BJ (cell line): ENCODE results near the gene DRD4. TPM values are rescaled to one million over a fixed set of nuclear protein-coding genes. Genes with fewer than 3 reads are reported as not detected.

Experiments
- CTCF ChIA-PET: fragments of 350-600 bp; formaldehyde crosslinking; extraction: SDS; loops from one replicate; lab custom pipeline; 2021; ENCODE audit warnings: antibody characterized with exemption, inconsistent platforms; lab: Yijun Ruan, JAX
- POLR2A ChIA-PET: fragments of 300-600 bp; sonication (Branson Sonifier 250); formaldehyde crosslinking; extraction: SDS; loops from one replicate; lab custom pipeline; 2021; ENCODE audit warnings: antibody characterized with exemption; lab: Charles Lee
- DNase-seq: peaks from one replicate; pipeline ENCODE4 v3.0.0-alpha.2; 2011; ENCODE audit warnings: low read depth
- H3K27me3 ChIP-seq: 2 replicates; pipeline ENCODE4 v1.6.0; 2011; ENCODE audit warnings: low read length; ENCODE audit not compliant: control insufficient read depth, insufficient read depth
- H3K36me3 ChIP-seq: 2 replicates; pipeline ENCODE4 v1.5.1; 2011; ENCODE audit warnings: low read length; ENCODE audit not compliant: control insufficient read depth, insufficient read depth
- H3K4me3 ChIP-seq: 2 replicates; pipeline ENCODE4 v1.5.1; 2011; ENCODE audit warnings: low read depth, mild to moderate bottlenecking, control low read depth, low read length
- polyA plus RNA-seq: library from polyadenylated mRNA; depleted of rRNA; stranded (reverse); fragments of >200 nt; gene quantifications from 2 replicates; pipeline ENCODE4 v1.2.3, GENCODE V29; 2011
- TF ChIP-seq, protein P1 (sequence below): IDR thresholded peaks from 2 replicates; pipeline ENCODE4 v1.5.1; 2011; ENCODE audit warnings: low read depth, mild to moderate bottlenecking, control low read depth, inconsistent platforms, low read length, moderate library complexity; ENCODE audit not compliant: insufficient read depth

The DRD4 gene
- polyA plus RNA-seq, 1 experiment, result not detected

DNA sequence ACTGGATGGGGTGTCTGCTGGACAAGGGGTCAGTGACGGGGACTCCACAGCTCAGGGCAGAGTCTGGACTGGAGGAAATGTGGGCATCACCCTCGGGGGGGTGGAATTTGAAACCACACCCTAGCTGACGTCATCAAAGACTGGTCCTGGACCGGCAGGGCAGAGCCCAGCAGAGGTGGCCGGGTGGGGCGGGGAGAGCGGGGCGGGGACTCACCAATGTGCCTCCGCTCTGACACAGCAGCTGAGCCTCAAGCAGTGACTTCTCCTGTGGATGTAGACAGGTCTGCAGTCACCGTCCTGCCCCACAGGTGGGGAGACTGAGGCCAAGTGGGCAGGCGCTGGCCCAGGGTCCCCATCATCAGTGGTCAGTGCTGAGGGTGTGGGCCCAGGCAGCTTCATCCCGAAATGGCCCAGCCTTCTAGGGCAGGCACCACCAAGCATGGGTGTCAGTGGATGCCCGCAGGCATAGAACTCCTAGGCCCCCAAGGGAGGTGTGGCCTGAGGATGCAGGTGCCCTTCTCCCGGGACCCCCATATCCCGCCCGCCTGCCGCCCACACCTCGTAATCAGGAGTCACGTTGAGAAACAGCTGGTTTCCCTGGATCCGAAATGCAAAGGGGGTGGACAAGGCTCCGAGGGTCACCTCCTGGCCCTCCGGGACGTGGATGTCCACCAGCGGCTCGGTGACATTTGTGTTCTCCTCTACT, 12.9 kb upstream of the DRD4 start:
- ChIA-PET CTCF (no interaction called here), POLR2A (no interaction called here)
- TF ChIP-seq, protein P1, sequence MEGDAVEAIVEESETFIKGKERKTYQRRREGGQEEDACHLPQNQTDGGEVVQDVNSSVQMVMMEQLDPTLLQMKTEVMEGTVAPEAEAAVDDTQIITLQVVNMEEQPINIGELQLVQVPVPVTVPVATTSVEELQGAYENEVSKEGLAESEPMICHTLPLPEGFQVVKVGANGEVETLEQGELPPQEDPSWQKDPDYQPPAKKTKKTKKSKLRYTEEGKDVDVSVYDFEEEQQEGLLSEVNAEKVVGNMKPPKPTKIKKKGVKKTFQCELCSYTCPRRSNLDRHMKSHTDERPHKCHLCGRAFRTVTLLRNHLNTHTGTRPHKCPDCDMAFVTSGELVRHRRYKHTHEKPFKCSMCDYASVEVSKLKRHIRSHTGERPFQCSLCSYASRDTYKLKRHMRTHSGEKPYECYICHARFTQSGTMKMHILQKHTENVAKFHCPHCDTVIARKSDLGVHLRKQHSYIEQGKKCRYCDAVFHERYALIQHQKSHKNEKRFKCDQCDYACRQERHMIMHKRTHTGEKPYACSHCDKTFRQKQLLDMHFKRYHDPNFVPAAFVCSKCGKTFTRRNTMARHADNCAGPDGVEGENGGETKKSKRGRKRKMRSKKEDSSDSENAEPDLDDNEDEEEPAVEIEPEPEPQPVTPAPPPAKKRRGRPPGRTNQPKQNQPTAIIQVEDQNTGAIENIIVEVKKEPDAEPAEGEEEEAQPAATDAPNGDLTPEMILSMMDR, result no peak
- H3K36me3 ChIP-seq, result peaks cover 2% of the 10 kb centered on the region
- no peaks in the 10 kb centered on the region for H3K27me3 ChIP-seq
- H3K4me3 ChIP-seq, result no peak overlapping the region
- DNase-seq, result no peak

DNA sequence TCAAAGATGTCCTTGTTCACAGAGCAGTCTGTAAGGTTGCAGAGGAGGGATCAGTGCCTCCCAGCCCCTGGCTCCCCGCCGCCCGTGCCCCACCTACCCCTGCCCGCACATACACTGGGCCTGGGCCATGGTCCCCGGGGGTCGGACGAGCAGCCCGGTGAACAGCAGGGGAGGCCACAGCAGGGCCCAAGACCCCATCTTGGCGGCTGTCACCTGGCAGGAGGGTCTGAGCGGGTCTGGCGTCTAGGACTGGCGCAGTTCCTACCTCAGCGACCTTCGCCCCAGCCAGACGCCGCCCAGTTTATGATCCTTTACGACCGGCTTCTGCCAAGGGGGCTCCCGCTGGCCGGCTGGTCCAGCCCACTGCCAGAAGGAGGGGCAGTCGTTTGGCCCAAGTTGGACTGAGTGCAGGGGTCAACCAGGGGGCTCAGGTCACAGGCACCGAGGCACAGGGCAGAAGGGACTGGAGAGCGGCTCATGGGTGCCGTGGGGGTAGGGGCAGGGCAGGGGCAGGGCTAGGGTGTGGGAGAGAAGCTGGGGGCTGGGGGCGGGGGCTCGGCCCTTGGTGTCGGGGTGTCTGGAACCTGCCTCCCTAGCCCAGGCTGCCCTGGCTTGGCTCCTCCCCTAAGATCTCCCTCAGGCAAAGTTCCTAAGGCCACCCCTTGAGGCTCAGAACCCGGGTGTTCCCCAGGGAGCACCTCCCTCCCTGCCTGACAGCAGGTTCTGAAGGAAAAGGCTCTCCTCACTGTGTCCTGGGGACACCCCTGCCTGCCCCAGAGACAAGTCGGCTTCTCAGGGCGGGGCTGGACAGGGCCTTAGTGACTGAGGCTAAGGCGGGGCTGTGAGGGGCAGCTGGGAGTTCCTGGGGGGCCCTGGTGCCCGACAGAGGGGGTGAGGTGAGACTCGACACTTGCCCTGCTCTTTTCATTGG, 12.1 kb upstream of the DRD4 start, which contains the start of gene CDHR5:
CDHR5 (minus strand) TSS at position 251 of the 931 bp plus-strand sequence; CDS start at position 198, 53 bp downstream.
- CTCF ChIA-PET, result no interaction called here
- Histone ChIP-seq H3K36me3 (no peaks in the 10 kb centered on the region; the same call in none of the 2 replicates), H3K27me3 (no peaks in the 10 kb centered on the region), H3K4me3 (no peak within 1 kb of the TSS)
- POLR2A ChIA-PET, result no interaction called here
- no peak for DNase-seq
- TF ChIP-seq, protein P1, result no peak

DNA sequence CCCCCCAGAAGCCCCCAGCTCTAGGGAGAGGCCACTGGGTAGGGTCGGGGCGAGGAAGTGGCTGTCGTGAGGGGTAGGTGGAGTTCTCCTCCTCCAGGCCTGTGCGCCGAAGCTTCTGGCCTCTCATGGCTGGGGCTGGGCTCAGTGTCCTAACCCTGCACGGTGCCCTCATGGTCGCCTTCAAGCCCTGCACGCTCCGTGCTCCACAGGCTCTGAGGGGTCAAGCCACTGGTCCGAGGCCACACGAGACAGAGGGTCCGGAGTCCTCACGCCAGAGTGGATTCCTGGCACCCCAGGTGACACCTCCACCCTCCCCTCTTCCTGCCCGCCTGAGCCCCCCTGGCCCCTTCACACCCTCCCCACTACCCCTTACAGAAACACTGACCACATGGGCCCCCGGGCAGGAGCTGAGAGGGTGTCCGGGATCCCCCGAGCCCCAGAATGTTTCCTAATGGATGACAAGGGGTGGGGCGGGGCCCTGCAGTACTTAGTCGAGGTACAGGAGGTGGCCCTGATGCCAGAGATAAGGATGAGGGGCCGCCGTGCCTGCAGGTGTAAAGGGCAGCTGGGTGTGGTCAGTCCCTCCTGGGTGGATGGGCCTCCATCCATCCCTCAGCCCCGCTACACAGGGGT, 11.3 kb upstream of the DRD4 start:
- no peak overlapping the region for H3K4me3 ChIP-seq
- H3K27me3 ChIP-seq, result no peaks in the 10 kb centered on the region; the same call in 1 of the 2 replicates
- ChIA-PET CTCF (no interaction called here), POLR2A (no interaction called here)
- H3K36me3 ChIP-seq, result no peaks in the 10 kb centered on the region; the same call in none of the 2 replicates
- no peak for DNase-seq
- TF ChIP-seq, protein P1, result no peak

DNA sequence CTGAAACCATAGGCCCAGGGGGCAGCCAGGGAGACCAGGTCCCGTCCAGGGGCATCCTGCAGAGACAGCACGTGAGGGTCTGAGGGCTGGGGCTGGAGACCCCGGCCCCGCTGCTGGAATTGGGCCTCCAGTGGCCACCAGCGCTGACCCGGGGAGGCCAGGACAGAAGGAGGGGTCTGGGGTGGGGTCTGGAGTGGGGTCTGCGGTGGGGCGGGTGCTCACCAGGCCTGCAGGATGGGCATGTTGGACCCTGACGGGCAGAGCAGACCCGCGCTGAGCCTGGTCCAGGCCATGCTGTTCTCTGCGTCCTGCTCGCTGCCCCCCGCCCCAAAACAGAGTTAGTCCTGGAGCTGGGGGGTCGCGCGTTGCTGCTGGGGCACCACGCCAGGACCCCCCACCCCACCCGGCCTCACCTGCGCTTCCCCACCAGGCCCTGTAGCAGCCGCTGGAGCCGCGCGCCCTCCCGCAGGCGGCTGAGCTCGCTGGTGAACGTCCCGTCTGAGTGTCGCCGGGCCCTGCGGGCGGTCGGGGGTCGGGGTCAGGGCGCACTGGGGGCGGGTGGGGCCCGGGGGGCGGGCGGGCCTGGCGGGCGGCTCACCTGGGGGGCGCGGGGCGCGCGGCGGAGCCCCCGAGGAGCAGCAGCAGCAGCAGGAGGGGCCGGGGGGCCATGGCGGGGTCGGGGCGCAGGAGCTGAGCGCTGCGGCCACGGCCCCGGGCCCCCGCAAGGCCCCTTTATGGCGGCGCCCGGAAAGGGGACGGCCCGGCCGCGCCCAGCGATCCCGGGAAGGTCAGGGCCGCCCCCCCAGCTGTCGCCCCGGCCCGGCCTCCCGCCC, 10.4 kb upstream of the DRD4 start, which contains the start of gene SCT:
SCT (minus strand) TSS at position 707 of the 833 bp plus-strand sequence; CDS start at position 669, 38 bp downstream.
- DNase-seq, result no peak
- ChIA-PET CTCF (interaction anchor here (0.6 kb wide), 1 partner anchor 20 kb away, joined by 3 read pairs; no protein-coding TSS in a partner anchor), POLR2A (no interaction called here)
- H3K4me3 ChIP-seq, result no peak within 1 kb of the TSS
- no peaks in the 10 kb centered on the region; the same call in none of the 2 replicates for H3K36me3 ChIP-seq
- TF ChIP-seq, protein P1, result no peak
- H3K27me3 ChIP-seq, result no peaks in the 10 kb centered on the region; the same call in 1 of the 2 replicates
